Ishikawa (cell line): ENCODE results near the gene NTF3.

ENCODE experiments used
- EP300 ChIP-seq: IDR thresholded peaks from 2 replicates; pipeline ENCODE4 v1.6.1; 2012; ENCODE audit warnings: borderline replicate concordance
- FOXM1 ChIP-seq: IDR thresholded peaks from 2 replicates; pipeline ENCODE4 v1.6.1; 2012; ENCODE audit warnings: low read depth, borderline replicate concordance
- MAX ChIP-seq: IDR thresholded peaks from 2 replicates; pipeline ENCODE4 v1.6.1; 2012
- REST ChIP-seq: IDR thresholded peaks from 2 replicates; pipeline ENCODE4 v1.6.1; 2012; ENCODE audit warnings: low read depth, mild to moderate bottlenecking
- TAF1 ChIP-seq: IDR thresholded peaks from 2 replicates; pipeline ENCODE4 v1.6.1; 2012; ENCODE audit warnings: low read depth, mild to moderate bottlenecking
- YY1 ChIP-seq: IDR thresholded peaks from 2 replicates; pipeline ENCODE4 v1.6.1; 2012; ENCODE audit warnings: low read depth

GRCh38 chr12:5460817-5461216 lies 28.9 kb downstream of the NTF3 start:
- no peak for TF ChIP-seq FOXM1
- no peak for TF ChIP-seq EP300
- no peak for TF ChIP-seq REST
- TF ChIP-seq TAF1: no peak
- TF ChIP-seq YY1: no peak
- TF ChIP-seq MAX: no peak
